LNCaP clone FGC (cell line): Measurements from ENCODE around the gene SBF2.

Experiments
- DNase-seq: peaks from one replicate; pipeline ENCODE4 v3.0.0-alpha.2; 2011; ENCODE audit warnings: low read depth
- H3K4me3 ChIP-seq: 2 replicates; pipeline ENCODE4 v1.5.1; 2011; ENCODE audit warnings: mild to moderate bottlenecking, low read depth, low read length, control low read depth
- CTCF ChIP-seq: IDR thresholded peaks from 2 replicates; pipeline ENCODE4 v1.5.1; 2012; ENCODE audit warnings: mild to moderate bottlenecking; ENCODE audit not compliant: control insufficient read depth, insufficient read depth; ENCODE audit errors: extremely low read depth

Gene SBF2

GRCh38 chr11:10328314-10329098 lies 34.5 kb upstream of the SBF2 start:
- DNase-seq, result no peak
- no peak for TF ChIP-seq CTCF
- H3K4me3 ChIP-seq, result no peak overlapping the region

DNA sequence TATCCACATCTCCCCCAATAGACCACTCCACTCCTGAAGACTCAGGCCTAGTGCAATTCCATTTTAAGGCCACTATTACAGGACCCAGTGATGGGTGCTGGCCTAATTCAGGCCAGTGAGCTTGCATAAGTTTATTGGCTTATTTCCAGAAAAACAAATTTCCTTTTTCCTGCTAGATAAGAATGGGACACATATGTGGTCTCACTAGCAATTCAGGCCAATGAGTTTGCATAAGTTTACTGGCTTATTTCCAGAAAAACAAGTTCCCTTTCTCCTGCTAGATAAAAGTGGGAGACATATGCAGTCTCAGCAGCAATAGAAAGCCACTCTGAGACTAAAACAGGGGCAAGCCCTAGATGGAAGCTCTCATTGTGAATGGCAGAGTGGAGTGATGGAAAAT lies 33.2 kb upstream of the SBF2 start:
- DNase-seq, result no peak
- H3K4me3 ChIP-seq, result no peak overlapping the region
- no peak for TF ChIP-seq CTCF

- no peak overlapping the region for H3K4me3 ChIP-seq
- peak; percentile 88 for DNase-seq
- no peak for TF ChIP-seq CTCF
These were observed 32.3 kb upstream of the SBF2 start for GRCh38 chr11:10326012-10326964.

GRCh38 chr11:10325277-10326011 lies 31.4 kb upstream of the SBF2 start:
- no peak for DNase-seq
- H3K4me3 ChIP-seq, result no peak overlapping the region
- no peak for TF ChIP-seq CTCF

- TF ChIP-seq CTCF, result no peak
- DNase-seq, result no peak
- H3K4me3 ChIP-seq, result no peak overlapping the region
These were observed 30.5 kb upstream of the SBF2 start for GRCh38 chr11:10324474-10324873.

- no peak overlapping the region for H3K4me3 ChIP-seq
- no peak for DNase-seq
- no peak for TF ChIP-seq CTCF
These were observed 29.8 kb upstream of the SBF2 start for GRCh38 chr11:10323793-10324170.
